Caco-2 (cell line): Measurements from ENCODE around the gene HSD17B8. TPM values are rescaled to one million over a fixed set of nuclear protein-coding genes. Genes with fewer than 3 reads are reported as not detected.

ENCODE experiments used
- BruUV-seq: library from RNA; stranded (reverse); fragments of 400-500 nt; replicated peaks from 2 replicates; lab custom pipeline; 2021; lab: Mats Ljungman, UMichigan
- CTCF ChIA-PET: fragments of 300-600 bp; sonication (Branson Sonifier 250); formaldehyde crosslinking; loops from one replicate; lab custom pipeline; 2022; ENCODE audit warnings: antibody characterized with exemption; lab: Charles Lee
- POLR2A ChIA-PET: fragments of 300-600 bp; sonication (Branson Sonifier 250); formaldehyde crosslinking; loops from one replicate; lab custom pipeline; 2022; ENCODE audit warnings: antibody characterized with exemption; lab: Charles Lee
- DNase-seq, 2 experiments: peaks; one replicate each; pipeline versions ENCODE4 v3.0.0 to v3.0.0-alpha.2; 2020 to 2022
- H3K27me3 ChIP-seq: replicated peaks from 2 replicates; pipeline ENCODE4 v1.6.0; 2011; ENCODE audit warnings: low read length; ENCODE audit not compliant: control insufficient read depth, insufficient read depth
- H3K36me3 ChIP-seq: 2 replicates; pipeline ENCODE4 v1.5.1; 2011; ENCODE audit warnings: low read length; ENCODE audit not compliant: control insufficient read depth, insufficient read depth
- H3K4me1 ChIP-seq: fragments of 250-450 bp; sonication (Bioruptor Pico); 2 replicates; pipeline ENCODE4 v1.5.1; 2020; ENCODE audit warnings: mild to moderate bottlenecking
- H3K4me3 ChIP-seq: 2 replicates; pipeline ENCODE4 v1.5.1; 2011; ENCODE audit warnings: low read depth, mild to moderate bottlenecking, control low read depth, low read length
- H3K9me3 ChIP-seq: fragments of 250-450 bp; sonication (Bioruptor Pico); 2 replicates; pipeline ENCODE4 v1.5.1; 2020; ENCODE audit warnings: mild to moderate bottlenecking, moderate library complexity
- H3K27ac Mint-ChIP-seq: one replicate; pipeline ENCODE4 v1.8.0; 2022; ENCODE audit warnings: mixed read lengths; ENCODE audit not compliant: unreplicated experiment
- H3K27me3 Mint-ChIP-seq: one replicate; pipeline ENCODE4 v1.8.0; 2022; ENCODE audit warnings: mixed read lengths; ENCODE audit not compliant: insufficient read depth, unreplicated experiment
- H3K36me3 Mint-ChIP-seq: one replicate; pipeline ENCODE4 v1.8.0; 2022; ENCODE audit warnings: mild to moderate bottlenecking, mixed read lengths; ENCODE audit not compliant: insufficient read depth, unreplicated experiment
- H3K4me1 Mint-ChIP-seq: one replicate; pipeline ENCODE4 v1.8.0; 2022; ENCODE audit warnings: low read depth, mixed read lengths; ENCODE audit not compliant: unreplicated experiment
- H3K4me3 Mint-ChIP-seq: one replicate; pipeline ENCODE4 v1.8.0; 2022; ENCODE audit warnings: mild to moderate bottlenecking, moderate library complexity, mixed read lengths; ENCODE audit not compliant: unreplicated experiment
- H3K9me3 Mint-ChIP-seq: one replicate; pipeline ENCODE4 v1.8.0; 2022; ENCODE audit warnings: mixed read lengths; ENCODE audit not compliant: unreplicated experiment
- intact Hi-C: fragments of 100-400 bp; cut with micrococcal nuclease; formaldehyde crosslinking; loops from one replicate; pipeline ENCODE4 v1.10.0; 2022; ENCODE audit not compliant: unreplicated experiment
- total RNA-seq: library from RNA; stranded (reverse); gene quantifications from 2 replicates; pipeline ENCODE4 v1.2.3, GENCODE V29; 2022
- TF ChIP-seq, protein P1 (sequence below), 2 experiments: fragments of 200-600 bp in 1 of 2; IDR thresholded peaks; 1 replicate in 1 of 2; 2 replicates in 1 of 2; pipeline versions ENCODE4 v1.5.1 to v1.8.0; 2011 to 2022; ENCODE audit warnings: antibody characterized with exemption in 1 of 2, control low read depth in 1 of 2, inconsistent platforms in 1 of 2, low read depth in 1 of 2, low read length in 1 of 2, mild to moderate bottlenecking in 1 of 2, moderate library complexity in 1 of 2; ENCODE audit not compliant: insufficient read depth in 1 of 2, severe bottlenecking in 1 of 2, unreplicated experiment in 1 of 2

Gene HSD17B8
- total RNA-seq, 1 experiment from 2014 or later: 10.0 TPM

DNA sequence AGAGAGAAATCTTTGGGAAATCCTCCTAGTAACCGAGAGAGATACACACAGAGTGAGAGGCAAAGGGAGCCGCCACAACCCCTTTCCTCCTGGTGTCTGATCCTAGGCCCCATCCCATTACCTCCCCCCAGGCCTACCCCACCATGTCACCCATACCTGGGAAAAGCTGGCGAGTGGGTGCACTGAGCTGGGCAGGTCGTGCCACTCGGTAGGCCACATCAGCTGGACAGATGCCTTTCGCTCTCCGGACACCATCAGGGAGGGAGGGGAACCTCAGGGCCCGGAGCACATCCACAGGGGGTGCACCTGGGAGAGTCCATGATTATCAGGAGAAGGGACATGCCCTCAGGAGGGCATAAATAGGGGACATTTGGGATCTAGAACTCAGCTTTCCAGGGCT, 15.3 kb upstream of the HSD17B8 start:
- H3K4me1 Mint-ChIP-seq: no peaks in the 10 kb centered on the region
- H3K27me3 Mint-ChIP-seq: peaks cover 11% of the 10 kb centered on the region
- Histone ChIP-seq H3K4me1 (no peaks in the 10 kb centered on the region), H3K27me3 (no peaks in the 10 kb centered on the region), H3K36me3 (no peaks in the 10 kb centered on the region), H3K9me3 (no peaks in the 10 kb centered on the region), H3K4me3 (no peak overlapping the region)
- no TSS peak for BruUV-seq
- ChIA-PET CTCF (no interaction called here), POLR2A (no interaction called here)
- no peak overlapping the region for H3K27ac Mint-ChIP-seq
- no peaks in the 10 kb centered on the region for H3K36me3 Mint-ChIP-seq
- TF ChIP-seq, protein P1, sequence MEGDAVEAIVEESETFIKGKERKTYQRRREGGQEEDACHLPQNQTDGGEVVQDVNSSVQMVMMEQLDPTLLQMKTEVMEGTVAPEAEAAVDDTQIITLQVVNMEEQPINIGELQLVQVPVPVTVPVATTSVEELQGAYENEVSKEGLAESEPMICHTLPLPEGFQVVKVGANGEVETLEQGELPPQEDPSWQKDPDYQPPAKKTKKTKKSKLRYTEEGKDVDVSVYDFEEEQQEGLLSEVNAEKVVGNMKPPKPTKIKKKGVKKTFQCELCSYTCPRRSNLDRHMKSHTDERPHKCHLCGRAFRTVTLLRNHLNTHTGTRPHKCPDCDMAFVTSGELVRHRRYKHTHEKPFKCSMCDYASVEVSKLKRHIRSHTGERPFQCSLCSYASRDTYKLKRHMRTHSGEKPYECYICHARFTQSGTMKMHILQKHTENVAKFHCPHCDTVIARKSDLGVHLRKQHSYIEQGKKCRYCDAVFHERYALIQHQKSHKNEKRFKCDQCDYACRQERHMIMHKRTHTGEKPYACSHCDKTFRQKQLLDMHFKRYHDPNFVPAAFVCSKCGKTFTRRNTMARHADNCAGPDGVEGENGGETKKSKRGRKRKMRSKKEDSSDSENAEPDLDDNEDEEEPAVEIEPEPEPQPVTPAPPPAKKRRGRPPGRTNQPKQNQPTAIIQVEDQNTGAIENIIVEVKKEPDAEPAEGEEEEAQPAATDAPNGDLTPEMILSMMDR (IDR thresholded peaks at IDR 0.05; ENCODE audit: insufficient read depth in 1 of 2, low read depth in 1 of 2, low read length in 1 of 2, severe bottlenecking in 1 of 2, unreplicated experiment in 1 of 2): no peak
- peaks cover 5% of the 10 kb centered on the region for H3K9me3 Mint-ChIP-seq
- intact Hi-C loops: no loop called here
- H3K4me3 Mint-ChIP-seq: no peak overlapping the region
- no peak for DNase-seq

DNA sequence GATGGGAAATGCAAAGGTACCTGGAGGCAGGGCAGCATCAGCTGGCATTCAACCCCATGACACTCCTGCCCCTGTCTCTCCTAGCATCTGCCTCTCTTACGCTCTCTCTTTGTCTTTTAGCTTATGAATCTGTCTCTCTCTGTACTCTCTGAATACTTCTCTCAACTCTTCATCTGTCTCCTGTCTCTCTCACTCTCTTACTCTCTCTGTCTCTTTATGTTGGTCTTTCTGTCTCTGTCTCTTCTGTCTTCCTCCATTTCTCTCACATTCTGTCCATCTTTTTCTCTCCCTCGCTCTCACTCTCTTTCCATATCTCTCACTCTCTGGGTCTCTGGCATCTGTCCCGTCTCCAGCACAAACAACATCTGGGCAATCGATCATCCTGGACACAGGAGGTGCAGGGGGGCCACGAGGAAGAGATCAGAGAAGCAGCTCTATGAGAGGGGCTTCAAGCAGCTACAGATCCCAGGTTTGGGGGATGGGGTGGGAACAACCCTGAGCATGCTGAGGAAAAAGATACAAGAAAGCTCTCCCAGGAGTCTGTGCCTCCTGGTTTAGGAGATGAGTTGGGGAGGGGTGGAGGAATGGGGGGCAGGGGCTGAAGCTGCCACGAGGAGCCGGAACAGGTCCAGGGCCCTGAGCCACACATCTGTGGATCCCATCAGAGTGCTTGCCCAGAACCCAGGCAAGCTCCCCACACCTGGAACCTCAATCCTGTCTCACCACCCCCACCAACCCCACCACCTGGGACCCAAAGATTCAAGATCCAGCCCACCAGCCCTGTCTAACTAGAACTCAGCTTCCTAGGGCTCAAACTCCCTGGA, 14.6 kb upstream of the HSD17B8 start:
- CTCF ChIA-PET: no interaction called here
- BruUV-seq: no TSS peak
- Histone ChIP-seq H3K4me3 (no peak overlapping the region), H3K36me3 (no peaks in the 10 kb centered on the region; the same call in 1 of the 2 replicates), H3K4me1 (no peaks in the 10 kb centered on the region), H3K27me3 (no peaks in the 10 kb centered on the region), H3K9me3 (no peaks in the 10 kb centered on the region)
- POLR2A ChIA-PET: no interaction called here
- H3K4me1 Mint-ChIP-seq: no peaks in the 10 kb centered on the region
- no peaks in the 10 kb centered on the region for H3K36me3 Mint-ChIP-seq
- H3K9me3 Mint-ChIP-seq: no peaks in the 10 kb centered on the region
- no peak overlapping the region for H3K4me3 Mint-ChIP-seq
- peaks cover 5% of the 10 kb centered on the region for H3K27me3 Mint-ChIP-seq
- intact Hi-C loops: no loop called here
- H3K27ac Mint-ChIP-seq: no peak overlapping the region
- no peak for DNase-seq
- TF ChIP-seq, protein P1 (IDR thresholded peaks at IDR 0.05; ENCODE audit: insufficient read depth in 1 of 2, low read depth in 1 of 2, low read length in 1 of 2, severe bottlenecking in 1 of 2, unreplicated experiment in 1 of 2): no peak

DNA sequence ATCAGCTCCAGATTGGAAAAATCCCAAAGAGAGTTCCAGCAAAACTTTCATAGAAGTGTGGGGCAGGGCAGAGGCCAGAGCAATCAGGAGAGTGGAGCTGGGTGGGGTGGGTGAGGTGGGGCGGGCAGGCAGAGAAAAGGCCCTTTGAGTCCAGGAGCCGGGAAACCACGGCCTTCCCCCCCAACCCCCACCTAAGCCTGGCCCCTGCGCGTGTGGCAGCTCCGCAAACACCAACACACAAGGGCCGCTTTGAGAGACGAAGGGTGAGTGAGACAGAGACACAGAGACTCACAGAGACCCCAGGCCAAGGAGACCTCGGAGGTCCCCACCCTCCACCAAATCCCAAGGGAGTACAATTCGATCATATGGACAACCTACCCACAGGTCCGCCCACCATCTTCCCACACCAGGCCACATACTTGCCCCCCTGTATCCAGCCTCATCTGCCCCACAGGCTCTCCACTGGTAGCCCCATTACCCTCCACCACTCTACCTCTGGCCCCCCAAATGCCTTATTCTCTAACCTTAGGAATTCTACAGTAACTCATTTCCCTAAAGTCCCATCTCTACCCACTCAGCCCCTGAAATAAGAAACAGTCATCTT, 13.8 kb upstream of the HSD17B8 start:
- ChIA-PET CTCF (no interaction called here), POLR2A (no interaction called here)
- TF ChIP-seq, protein P1 (IDR thresholded peaks at IDR 0.05; ENCODE audit: insufficient read depth in 1 of 2, low read depth in 1 of 2, low read length in 1 of 2, severe bottlenecking in 1 of 2, unreplicated experiment in 1 of 2): no peak
- peaks cover 4% of the 10 kb centered on the region for H3K27me3 Mint-ChIP-seq
- no peak for DNase-seq
- H3K36me3 ChIP-seq: no peaks in the 10 kb centered on the region; the same call in 1 of the 2 replicates
- no peak overlapping the region for H3K4me3 Mint-ChIP-seq
- no peaks in the 10 kb centered on the region for H3K9me3 Mint-ChIP-seq
- no peak overlapping the region for H3K4me3 ChIP-seq
- H3K4me1 ChIP-seq: no peaks in the 10 kb centered on the region
- BruUV-seq: no TSS peak
- no peaks in the 10 kb centered on the region for H3K9me3 ChIP-seq
- H3K27ac Mint-ChIP-seq: no peak overlapping the region
- intact Hi-C loops: no loop called here
- no peaks in the 10 kb centered on the region for H3K4me1 Mint-ChIP-seq
- no peaks in the 10 kb centered on the region for H3K27me3 ChIP-seq
- peaks cover 4% of the 10 kb centered on the region for H3K36me3 Mint-ChIP-seq
